H1 (cell line): ENCODE data around the gene MTMR1. TPM values are rescaled to one million over a fixed set of nuclear protein-coding genes. Genes with fewer than 3 reads are reported as not detected.

Experiments
- CBX5 ChIP-seq: fragments of 300-800, 300-1000 bp; sonication (generic); IDR thresholded peaks from 2 replicates; pipeline ENCODE4 v1.7.1; 2016; ENCODE audit warnings: antibody characterized with exemption, low read length, low read depth
- CHD1 ChIP-seq: IDR thresholded peaks from 2 replicates; pipeline ENCODE4 v1.6.1; 2012; ENCODE audit warnings: low read depth, low read length, improper control_type of control experiment
- CTBP2 ChIP-seq: IDR thresholded peaks from 2 replicates; pipeline ENCODE4 v1.7.0; 2011; ENCODE audit warnings: borderline replicate concordance, mild to moderate bottlenecking, moderate library complexity, mixed read lengths, low read length; ENCODE audit not compliant: insufficient read depth, insufficient read length
- GTF2F1 ChIP-seq: IDR thresholded peaks from 2 replicates; pipeline ENCODE4 v1.6.1; 2012; ENCODE audit warnings: low read depth, low read length, improper control_type of control experiment, borderline replicate concordance
- TAF7 ChIP-seq: optimal IDR thresholded peaks from 2 replicates; pipeline ENCODE3; 2011; ENCODE audit warnings: low read depth, mild to moderate bottlenecking, inconsistent platforms, low read length, moderate library complexity, borderline replicate concordance
- polyA plus RNA-seq, 7 experiments: library from polyadenylated mRNA; depleted of rRNA in 3 of 7; stranded (reverse) in 5 of 7; unstranded in 2 of 7; fragments of >200 nt in 5 of 7; fragments of 200-250 nt in 2 of 7; gene quantifications; 1 replicate in 5 of 7; 2 replicates in 1 of 7; 4 replicates in 1 of 7; pipeline versions ENCODE4 v1.2.1 to v1.2.3, GENCODE V29; 2011 to 2013; ENCODE audit warnings: missing spikeins in 2 of 7, mixed read lengths in 2 of 7
- total RNA-seq: library from RNA; stranded (reverse); fragmentation: NEBNext Ultra II Directional; extraction: Animal tissue kit (Norgen Biotek cat#: 25700); gene quantifications from 2 replicates; pipeline ENCODE4 v1.2.1, GENCODE V29; 2021

Gene MTMR1
- total and polyA plus RNA-seq, 2 of the 8 experiments (the other 6 are each of a cell fraction or from before 2014, with no cell fraction given) = 15.1 to 23.8 TPM

DNA sequence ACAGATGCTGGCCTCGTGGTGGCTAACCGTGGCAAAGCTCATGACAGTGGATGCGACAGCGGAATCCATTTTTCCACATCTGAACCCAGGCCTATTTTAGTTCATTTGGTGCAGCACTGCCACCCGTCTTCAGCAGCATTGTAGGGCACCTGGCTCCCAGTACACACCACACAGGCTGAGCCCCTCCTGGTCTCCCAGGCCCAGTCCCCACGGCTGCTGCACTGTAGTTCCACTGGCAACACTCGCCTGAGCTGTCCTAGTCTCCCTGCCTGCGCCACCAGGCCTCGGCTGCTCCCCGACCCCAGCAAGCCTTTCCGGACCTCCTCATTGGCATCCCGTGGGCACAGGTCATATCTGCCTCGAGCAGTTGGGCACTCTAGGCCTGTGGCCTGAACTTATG is 76.2 kb downstream of the MTMR1 start (continued):
- TF ChIP-seq CBX5 (no peak), TAF7 (no peak), GTF2F1 (no peak), CHD1 (no peak), CTBP2 (no peak)
